K562 (cell line): ENCODE results near the gene ACTR3C. TPM values are rescaled to one million over a fixed set of nuclear protein-coding genes. Genes with fewer than 3 reads are reported as not detected.
A peak's percentile ranks its signal among the peaks of the same experiment; 100 is the strongest.
"Not testable (repeated sequence)": the region's sequence is repeated elsewhere in the genome, so short reads cannot be mapped to it uniquely, and the experiment has no call there.

Experiments
- CBFA2T3 ChIP-seq: fragments of 450-650 bp; IDR thresholded peaks from 2 replicates; pipeline ENCODE4 v1.6.1; 2017
- EP300 ChIP-seq: IDR thresholded peaks from 2 replicates; pipeline ENCODE4 v1.6.1; 2012; ENCODE audit warnings: low read length, improper control_type of control experiment
- FOXK2 ChIP-seq, 2 experiments: fragments of 450-650 bp; IDR thresholded peaks in 1 of 2; conservative IDR thresholded peaks in 1 of 2; 2 replicates each; pipeline ENCODE4 v1.6.1; 2016; ENCODE audit warnings: low read depth in 2 of 2, mild to moderate bottlenecking in 1 of 2
- HDAC2 ChIP-seq: fragments of 450-650 bp; IDR thresholded peaks from 2 replicates; pipeline ENCODE4 v1.6.1; 2016; ENCODE audit warnings: mild to moderate bottlenecking
- MEIS2 ChIP-seq: fragments of 450-650 bp; IDR thresholded peaks from 2 replicates; pipeline ENCODE4 v1.6.1; 2014; ENCODE audit warnings: mild to moderate bottlenecking; ENCODE audit not compliant: partially characterized antibody
- NR2C1 ChIP-seq, 2 experiments: fragments of 450-650 bp; IDR thresholded peaks; 2 replicates each; pipeline ENCODE4 v1.6.1; 2017; ENCODE audit warnings: mild to moderate bottlenecking in 2 of 2, antibody characterized with exemption in 1 of 2, inconsistent platforms in 1 of 2, missing compliant biosample characterization in 1 of 2, missing genetic modification characterization in 1 of 2
- RAD51 ChIP-seq: fragments of 450-650 bp; IDR thresholded peaks from 2 replicates; pipeline ENCODE4 v1.7.1; 2016; ENCODE audit warnings: low read depth, mild to moderate bottlenecking, borderline replicate concordance
- STAT5B ChIP-seq: fragments of 250-450 bp; sonication (Bioruptor Pico); IDR thresholded peaks from 2 replicates; pipeline ENCODE4 v1.8.0; 2021; ENCODE audit warnings: mild to moderate bottlenecking, inconsistent platforms
- TEAD4 ChIP-seq, 2 experiments: sonication (generic) in 1 of 2; formaldehyde crosslinking in 1 of 2; IDR thresholded peaks; 2 replicates each; pipeline versions ENCODE4 v1.6.1 to v1.8.0; 2012 to 2022; ENCODE audit warnings: borderline replicate concordance in 1 of 2, inconsistent platforms in 1 of 2, low read length in 1 of 2, mild to moderate bottlenecking in 1 of 2, missing genetic modification reagents in 1 of 2
- TOE1 ChIP-seq, 2 experiments: fragments of 450-650 bp in 1 of 2; sonication (generic) in 1 of 2; formaldehyde crosslinking in 1 of 2; IDR thresholded peaks; 2 replicates each; pipeline versions ENCODE4 v1.7.1 to v1.8.0; 2016 to 2022; ENCODE audit warnings: borderline replicate concordance in 2 of 2, mild to moderate bottlenecking in 2 of 2, antibody characterized with exemption in 1 of 2, inconsistent platforms in 1 of 2, low read depth in 1 of 2, missing genetic modification reagents in 1 of 2, moderate library complexity in 1 of 2
- TRIM28 ChIP-seq: fragments of 450-650 bp; IDR thresholded peaks from 2 replicates; pipeline ENCODE4 v1.6.1; 2017
- YY1 ChIP-seq, 3 experiments: IDR thresholded peaks; 2 replicates each; pipeline ENCODE4 v1.6.1; 2011; ENCODE audit warnings: low read length in 2 of 3, mild to moderate bottlenecking in 2 of 3, moderate library complexity in 2 of 3, borderline replicate concordance in 1 of 3, control low read depth in 1 of 3, low read depth in 1 of 3; ENCODE audit not compliant: insufficient read depth in 3 of 3, insufficient replicate concordance in 2 of 3, control insufficient read depth in 1 of 3, insufficient read length in 1 of 3; ENCODE audit errors: extremely low read depth in 1 of 3
- ZNF165 ChIP-seq: fragments of 250-450 bp; sonication (Bioruptor Pico); IDR thresholded peaks from 2 replicates; pipeline ENCODE4 v1.4.0; 2020; ENCODE audit warnings: borderline replicate concordance
- ZNF197 ChIP-seq: fragments of 200-800 bp; sonication (Bioruptor generic); IDR thresholded peaks from 2 replicates; pipeline ENCODE4 v1.6.1; 2016; ENCODE audit warnings: low read depth, missing genetic modification characterization, missing compliant biosample characterization
- ZNF79 ChIP-seq: fragments of 250-450 bp; sonication (Bioruptor Pico); IDR thresholded peaks from 2 replicates; pipeline ENCODE4 v1.4.0; 2020; ENCODE audit warnings: low read depth, mild to moderate bottlenecking, moderate library complexity
- polyA plus RNA-seq, 8 experiments: library from polyadenylated mRNA; depleted of rRNA in 4 of 8; stranded (reverse) in 5 of 8; unstranded in 3 of 8; fragments of >200 nt; fragmentation: Nextera tagmentation in 2 of 8; fragmentation: Illumina TruSeq in 1 of 8; extraction: Ambion mirVana in 2 of 8; extraction: Trizol in 1 of 8; gene quantifications; 2 replicates each; pipeline versions ENCODE4 v1.2.1 to v1.2.3, GENCODE V29; 2011 to 2014; ENCODE audit warnings: inconsistent platforms in 1 of 8, missing spikeins in 1 of 8
- total RNA-seq, 7 experiments: library from RNA; depleted of rRNA in 6 of 7; stranded (reverse); fragments of >200 nt in 6 of 7; fragmentation: Illumina TruSeq in 2 of 7; extraction: Trizol in 2 of 7; gene quantifications; 2 replicates each; pipeline versions ENCODE4 v1.2.1 to v1.2.3, GENCODE V29; 2011 to 2021; ENCODE audit warnings: low replicate concordance in 1 of 7
- TF ChIP-seq, protein P1 (sequence below): fragments of 450-650 bp; IDR thresholded peaks from 2 replicates; pipeline ENCODE4 v1.6.1; 2016; ENCODE audit warnings: missing biosample characterization, missing genetic modification characterization
- TF ChIP-seq, protein P2 (sequence below), 2 experiments: IDR thresholded peaks in 1 of 2; conservative IDR thresholded peaks in 1 of 2; 2 replicates each; pipeline ENCODE4 v1.6.1; 2016; ENCODE audit warnings: low read depth in 2 of 2, mild to moderate bottlenecking in 1 of 2, missing compliant biosample characterization in 1 of 2, missing genetic modification characterization in 1 of 2, moderate library complexity in 1 of 2
- TF ChIP-seq, protein P3 (sequence below): fragments of 200-800 bp; sonication (Bioruptor generic); IDR thresholded peaks from 2 replicates; pipeline ENCODE4 v1.6.1; 2017; ENCODE audit warnings: missing genetic modification characterization, missing compliant biosample characterization

Gene ACTR3C
- total and polyA plus RNA-seq, 9 of the 15 experiments (the other 6 are each of a cell fraction or from before 2014, with no cell fraction given), result 9.0 to 35.4 (median 13.3) TPM

DNA sequence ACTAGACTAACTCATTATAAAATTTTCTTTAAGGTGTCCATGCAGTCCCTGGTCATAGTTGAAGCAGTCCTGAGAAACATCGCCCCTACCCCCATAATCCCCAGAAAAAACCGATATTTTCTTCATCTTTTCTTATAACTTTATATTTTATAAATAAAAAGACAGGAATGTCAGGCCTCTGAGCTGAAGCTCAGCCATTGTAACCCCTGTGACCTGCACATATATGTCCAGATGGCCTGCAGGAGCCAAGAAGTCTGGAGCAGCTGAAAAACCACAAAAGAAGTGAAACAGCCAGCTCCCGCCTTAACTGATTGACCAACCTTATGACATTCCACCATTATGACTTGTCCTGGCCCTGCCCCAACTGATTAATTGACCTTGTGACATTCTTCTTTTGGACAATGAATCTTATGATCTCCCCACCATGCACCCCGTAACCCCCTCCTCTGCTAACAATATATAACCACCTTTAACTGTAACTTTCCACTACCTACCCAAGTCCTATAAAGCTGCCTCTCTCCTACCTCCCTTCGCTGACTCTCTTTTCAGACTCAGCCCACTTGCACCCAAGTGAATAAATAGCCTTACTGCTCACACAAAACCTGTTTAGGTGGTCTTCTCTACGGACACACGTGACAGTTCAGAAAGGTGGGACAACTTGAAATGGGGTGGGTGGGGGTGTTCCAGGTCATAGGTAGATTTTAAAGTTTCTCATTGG, 10.5 kb downstream of the ACTR3C start (continued):
- peak; percentile 92 for TF ChIP-seq MEIS2
- TF ChIP-seq EP300, result peak; percentile 79
- peak; percentile 71; the same call in 1 of the 2 replicates for TF ChIP-seq NR2C1 (IDR thresholded peaks at IDR 0.05)
- peak; percentile 88 for TF ChIP-seq NR2C1 (tag; IDR thresholded peaks at IDR 0.05)
- TF ChIP-seq STAT5B (CRISPR knock-in tag), result 0 out of 2 replicates have a peak, but pooled peaks have one; percentile 62
- peak; percentile 73; the same call in 1 of the 2 replicates for TF ChIP-seq HDAC2
- peak; percentile 76 for TF ChIP-seq TEAD4 (IDR thresholded peaks at IDR 0.05; ENCODE audit: low read length)
- TF ChIP-seq TEAD4 (CRISPR knock-in tag; IDR thresholded peaks at IDR 0.05; ENCODE audit: borderline replicate concordance), result 0 out of 2 replicates have a peak, but pooled peaks have one; percentile 32
- TF ChIP-seq TOE1 (IDR thresholded peaks at IDR 0.05; ENCODE audit: borderline replicate concordance), result peak; percentile 85
- not testable (repeated sequence) for TF ChIP-seq TOE1 (CRISPR knock-in tag; IDR thresholded peaks at IDR 0.05; ENCODE audit: borderline replicate concordance, low read depth)
- TF ChIP-seq, protein P1, sequence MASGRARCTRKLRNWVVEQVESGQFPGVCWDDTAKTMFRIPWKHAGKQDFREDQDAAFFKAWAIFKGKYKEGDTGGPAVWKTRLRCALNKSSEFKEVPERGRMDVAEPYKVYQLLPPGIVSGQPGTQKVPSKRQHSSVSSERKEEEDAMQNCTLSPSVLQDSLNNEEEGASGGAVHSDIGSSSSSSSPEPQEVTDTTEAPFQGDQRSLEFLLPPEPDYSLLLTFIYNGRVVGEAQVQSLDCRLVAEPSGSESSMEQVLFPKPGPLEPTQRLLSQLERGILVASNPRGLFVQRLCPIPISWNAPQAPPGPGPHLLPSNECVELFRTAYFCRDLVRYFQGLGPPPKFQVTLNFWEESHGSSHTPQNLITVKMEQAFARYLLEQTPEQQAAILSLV (tag), result 0 out of 2 replicates have a peak, but pooled peaks have one; percentile 26
- peak; percentile 54; the same call in 1 of the 2 replicates for TF ChIP-seq TRIM28
- TF ChIP-seq ZNF79 (CRISPR knock-in tag), result peak; percentile 89
- 0 out of 2 replicates have a peak, but pooled peaks have one; percentile 28 for TF ChIP-seq RAD51
- peak in 1 of 2 experiments; percentile 38; a peak in 3 of 4 replicates for TF ChIP-seq FOXK2 (conservative IDR thresholded peaks at IDR 0.05 in 1 of 2, IDR thresholded peaks at IDR 0.05 in 1 of 2; ENCODE audit: low read depth in 2 of 2)
- peak in 1 of 3 experiments; percentile 70 for TF ChIP-seq YY1 (IDR thresholded peaks at IDR 0.05; ENCODE audit: borderline replicate concordance in 1 of 3, control insufficient read depth in 1 of 3, extremely low read depth in 1 of 3, insufficient read depth in 3 of 3, insufficient read length in 1 of 3, insufficient replicate concordance in 2 of 3, low read depth in 1 of 3, low read length in 2 of 3)
- TF ChIP-seq, protein P2, sequence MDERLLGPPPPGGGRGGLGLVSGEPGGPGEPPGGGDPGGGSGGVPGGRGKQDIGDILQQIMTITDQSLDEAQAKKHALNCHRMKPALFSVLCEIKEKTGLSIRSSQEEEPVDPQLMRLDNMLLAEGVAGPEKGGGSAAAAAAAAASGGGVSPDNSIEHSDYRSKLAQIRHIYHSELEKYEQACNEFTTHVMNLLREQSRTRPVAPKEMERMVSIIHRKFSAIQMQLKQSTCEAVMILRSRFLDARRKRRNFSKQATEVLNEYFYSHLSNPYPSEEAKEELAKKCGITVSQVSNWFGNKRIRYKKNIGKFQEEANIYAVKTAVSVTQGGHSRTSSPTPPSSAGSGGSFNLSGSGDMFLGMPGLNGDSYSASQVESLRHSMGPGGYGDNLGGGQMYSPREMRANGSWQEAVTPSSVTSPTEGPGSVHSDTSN (CRISPR knock-in tag; IDR thresholded peaks at IDR 0.05; ENCODE audit: low read depth), result not testable (repeated sequence)
- TF ChIP-seq, protein P2 (tag; conservative IDR thresholded peaks at IDR 0.05; ENCODE audit: low read depth), result peak; percentile 89
- TF ChIP-seq, protein P3, sequence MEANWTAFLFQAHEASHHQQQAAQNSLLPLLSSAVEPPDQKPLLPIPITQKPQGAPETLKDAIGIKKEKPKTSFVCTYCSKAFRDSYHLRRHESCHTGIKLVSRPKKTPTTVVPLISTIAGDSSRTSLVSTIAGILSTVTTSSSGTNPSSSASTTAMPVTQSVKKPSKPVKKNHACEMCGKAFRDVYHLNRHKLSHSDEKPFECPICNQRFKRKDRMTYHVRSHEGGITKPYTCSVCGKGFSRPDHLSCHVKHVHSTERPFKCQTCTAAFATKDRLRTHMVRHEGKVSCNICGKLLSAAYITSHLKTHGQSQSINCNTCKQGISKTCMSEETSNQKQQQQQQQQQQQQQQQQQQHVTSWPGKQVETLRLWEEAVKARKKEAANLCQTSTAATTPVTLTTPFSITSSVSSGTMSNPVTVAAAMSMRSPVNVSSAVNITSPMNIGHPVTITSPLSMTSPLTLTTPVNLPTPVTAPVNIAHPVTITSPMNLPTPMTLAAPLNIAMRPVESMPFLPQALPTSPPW (CRISPR knock-in tag), result peak; percentile 60
- TF ChIP-seq ZNF165 (CRISPR knock-in tag), result peak; percentile 93
- TF ChIP-seq CBFA2T3, result peak; percentile 43
- TF ChIP-seq ZNF197, result peak; percentile 73
